GM23338 (cell line): ENCODE results near the gene NPAS2. TPM values are rescaled to one million over a fixed set of nuclear protein-coding genes. Genes with fewer than 3 reads are reported as not detected.

Experiments
- EZH2 ChIP-seq: fragments of 200-600 bp; sonication (generic); IDR thresholded peaks from one replicate; pipeline ENCODE4 v1.8.0; 2017; ENCODE audit warnings: antibody characterized with exemption, mild to moderate bottlenecking, low read depth; ENCODE audit not compliant: unreplicated experiment
- JUNB ChIP-seq: IDR thresholded peaks from one replicate; pipeline ENCODE4 v1.6.1; 2016; ENCODE audit warnings: antibody characterized with exemption; ENCODE audit not compliant: unreplicated experiment
- REST ChIP-seq: IDR thresholded peaks from one replicate; pipeline ENCODE4 v1.6.1; 2018; ENCODE audit warnings: antibody characterized with exemption; ENCODE audit not compliant: unreplicated experiment
- STAT1 ChIP-seq: IDR thresholded peaks from one replicate; pipeline ENCODE4 v1.6.1; 2016; ENCODE audit warnings: antibody characterized with exemption; ENCODE audit not compliant: unreplicated experiment
- ZNF462 ChIP-seq: fragments of 250-450 bp; sonication (Bioruptor Pico); IDR thresholded peaks from 2 replicates; pipeline ENCODE4 v1.5.0; 2020; ENCODE audit warnings: mild to moderate bottlenecking, moderate library complexity
- polyA plus RNA-seq: library from polyadenylated mRNA; unstranded; fragments of >200 nt; fragmentation: Nextera tagmentation; extraction: Ambion mirVana; gene quantifications from 2 replicates; pipeline ENCODE4 v1.2.1, GENCODE V29; 2016
- total RNA-seq: library from RNA; depleted of rRNA; stranded (reverse); fragments of >200 nt; shearing (Covaris generic); gene quantifications from 2 replicates; pipeline ENCODE4 v1.2.3, GENCODE V29; 2014
- TF ChIP-seq, protein P1 (sequence below), 2 experiments: fragments of 200-600 bp in 1 of 2; sonication (generic) in 1 of 2; conservative IDR thresholded peaks; 2 replicates each; pipeline versions ENCODE4 v1.5.1 to v1.6.1; 2016 to 2017; ENCODE audit warnings: antibody characterized with exemption in 2 of 2, low read depth in 2 of 2, mild to moderate bottlenecking in 2 of 2, moderate library complexity in 1 of 2

The NPAS2 gene
- total and polyA plus RNA-seq, 2 experiments from 2014 or later, result 0.56 to 1.1 TPM

DNA sequence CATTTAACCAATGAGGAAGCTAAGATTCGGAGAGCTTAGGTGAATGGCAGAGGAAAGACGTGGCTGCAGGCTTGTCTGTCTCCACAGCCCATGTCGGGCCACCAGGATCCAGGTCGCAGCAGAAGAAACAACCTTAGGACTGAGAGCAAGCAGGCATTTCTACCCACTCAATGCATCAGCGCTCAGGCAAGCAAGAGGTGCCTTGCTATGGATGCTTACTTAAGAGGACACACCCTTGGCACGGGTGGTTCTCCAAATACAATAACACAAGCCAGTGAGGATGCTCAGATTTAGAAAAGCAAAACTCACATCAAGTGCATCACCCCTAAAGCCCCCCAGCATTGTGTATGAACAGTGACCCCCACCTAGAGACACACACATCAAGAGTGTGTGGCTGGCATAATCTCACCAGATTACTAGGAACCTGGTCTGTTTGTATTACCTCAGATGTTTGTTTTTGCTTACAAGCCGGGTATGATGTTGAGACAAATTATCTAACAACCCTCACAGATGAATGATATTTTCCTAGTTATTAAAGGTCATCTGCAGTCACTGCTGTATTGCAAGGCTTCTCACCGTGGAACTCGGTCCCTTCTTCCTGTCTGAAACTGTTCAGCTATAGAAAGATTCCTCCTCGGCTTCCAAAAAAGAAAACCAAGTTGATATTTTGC, 34.2 kb upstream of the NPAS2 start (continued):
- TF ChIP-seq ZNF462 (CRISPR knock-in tag) (no peak), EZH2 (no peak), STAT1 (no peak), JUNB (no peak), REST (no peak)
- TF ChIP-seq, protein P1, sequence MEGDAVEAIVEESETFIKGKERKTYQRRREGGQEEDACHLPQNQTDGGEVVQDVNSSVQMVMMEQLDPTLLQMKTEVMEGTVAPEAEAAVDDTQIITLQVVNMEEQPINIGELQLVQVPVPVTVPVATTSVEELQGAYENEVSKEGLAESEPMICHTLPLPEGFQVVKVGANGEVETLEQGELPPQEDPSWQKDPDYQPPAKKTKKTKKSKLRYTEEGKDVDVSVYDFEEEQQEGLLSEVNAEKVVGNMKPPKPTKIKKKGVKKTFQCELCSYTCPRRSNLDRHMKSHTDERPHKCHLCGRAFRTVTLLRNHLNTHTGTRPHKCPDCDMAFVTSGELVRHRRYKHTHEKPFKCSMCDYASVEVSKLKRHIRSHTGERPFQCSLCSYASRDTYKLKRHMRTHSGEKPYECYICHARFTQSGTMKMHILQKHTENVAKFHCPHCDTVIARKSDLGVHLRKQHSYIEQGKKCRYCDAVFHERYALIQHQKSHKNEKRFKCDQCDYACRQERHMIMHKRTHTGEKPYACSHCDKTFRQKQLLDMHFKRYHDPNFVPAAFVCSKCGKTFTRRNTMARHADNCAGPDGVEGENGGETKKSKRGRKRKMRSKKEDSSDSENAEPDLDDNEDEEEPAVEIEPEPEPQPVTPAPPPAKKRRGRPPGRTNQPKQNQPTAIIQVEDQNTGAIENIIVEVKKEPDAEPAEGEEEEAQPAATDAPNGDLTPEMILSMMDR (conservative IDR thresholded peaks at IDR 0.05; ENCODE audit: low read depth in 2 of 2), result no peak
